ENCODE results near the gene RAX.

DNA sequence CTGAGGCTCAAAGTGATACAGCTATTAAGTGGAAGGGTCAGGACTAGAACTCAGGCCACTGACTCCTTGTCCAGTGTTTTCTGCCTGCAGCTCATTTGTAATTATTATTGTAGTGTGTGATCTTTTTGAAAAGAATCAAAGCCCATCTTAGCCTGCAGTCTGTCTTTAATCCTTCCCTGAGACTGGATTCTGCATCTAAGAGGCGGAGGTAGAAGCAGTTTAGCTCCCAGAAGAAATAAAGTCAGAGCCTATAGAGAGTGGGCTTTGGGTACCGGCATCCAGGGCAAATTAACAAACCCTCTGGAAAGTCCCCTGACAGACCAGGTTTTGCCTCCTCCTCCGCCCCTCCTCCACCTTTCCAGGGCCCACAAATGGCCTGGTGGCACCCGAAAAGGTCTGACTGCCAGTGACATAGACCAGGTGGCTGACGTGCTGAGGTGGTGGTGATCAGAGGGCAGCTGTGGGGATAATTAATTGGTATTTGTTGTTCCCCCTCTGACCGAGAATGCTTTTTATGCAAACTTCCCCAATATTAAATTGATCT lies 2.2 kb upstream of the RAX start:
- no peak for TF ChIP-seq EZH2phosphoT487 (conservative IDR thresholded peaks at IDR 0.05; ENCODE audit: low read length)
- TF ChIP-seq, protein P1, sequence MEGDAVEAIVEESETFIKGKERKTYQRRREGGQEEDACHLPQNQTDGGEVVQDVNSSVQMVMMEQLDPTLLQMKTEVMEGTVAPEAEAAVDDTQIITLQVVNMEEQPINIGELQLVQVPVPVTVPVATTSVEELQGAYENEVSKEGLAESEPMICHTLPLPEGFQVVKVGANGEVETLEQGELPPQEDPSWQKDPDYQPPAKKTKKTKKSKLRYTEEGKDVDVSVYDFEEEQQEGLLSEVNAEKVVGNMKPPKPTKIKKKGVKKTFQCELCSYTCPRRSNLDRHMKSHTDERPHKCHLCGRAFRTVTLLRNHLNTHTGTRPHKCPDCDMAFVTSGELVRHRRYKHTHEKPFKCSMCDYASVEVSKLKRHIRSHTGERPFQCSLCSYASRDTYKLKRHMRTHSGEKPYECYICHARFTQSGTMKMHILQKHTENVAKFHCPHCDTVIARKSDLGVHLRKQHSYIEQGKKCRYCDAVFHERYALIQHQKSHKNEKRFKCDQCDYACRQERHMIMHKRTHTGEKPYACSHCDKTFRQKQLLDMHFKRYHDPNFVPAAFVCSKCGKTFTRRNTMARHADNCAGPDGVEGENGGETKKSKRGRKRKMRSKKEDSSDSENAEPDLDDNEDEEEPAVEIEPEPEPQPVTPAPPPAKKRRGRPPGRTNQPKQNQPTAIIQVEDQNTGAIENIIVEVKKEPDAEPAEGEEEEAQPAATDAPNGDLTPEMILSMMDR (IDR thresholded peaks at IDR 0.05; ENCODE audit: insufficient read depth, low read length, poor library complexity, severe bottlenecking): no peak

Measured in SU-DHL-6 (cell line).